HepG2 (cell line): ENCODE data around the gene RSRC2. TPM values are rescaled to one million over a fixed set of nuclear protein-coding genes. Genes with fewer than 3 reads are reported as not detected.

Source experiments
- FOSL1 ChIP-seq: sonication (generic); formaldehyde crosslinking; IDR thresholded peaks from 2 replicates; pipeline ENCODE4 v1.9.0; 2021; ENCODE audit warnings: missing genetic modification reagents, borderline replicate concordance
- GMEB2 ChIP-seq: IDR thresholded peaks from 2 replicates; pipeline ENCODE4 v1.6.1; 2016; ENCODE audit warnings: missing biosample characterization, missing genetic modification reagents, low read depth
- GPN1 ChIP-seq: sonication (generic); formaldehyde crosslinking; IDR thresholded peaks from 2 replicates; pipeline ENCODE4 v1.5.1; 2020; ENCODE audit warnings: missing genetic modification reagents, borderline replicate concordance
- HMGXB3 ChIP-seq: sonication (generic); formaldehyde crosslinking; IDR thresholded peaks from 2 replicates; pipeline ENCODE4 v1.4.0; 2020; ENCODE audit warnings: missing genetic modification reagents, borderline replicate concordance
- PCBP1 ChIP-seq: fragments of 200-400 bp; formaldehyde crosslinking; IDR thresholded peaks from 2 replicates; pipeline ENCODE4 v1.6.1; 2017; ENCODE audit warnings: mild to moderate bottlenecking, low read depth, low read length, borderline replicate concordance
- RFX5 ChIP-seq: IDR thresholded peaks from 2 replicates; pipeline ENCODE4 v1.6.1; 2011; ENCODE audit warnings: low read depth, low read length, improper control_type of control experiment
- TMF1 ChIP-seq: sonication (generic); formaldehyde crosslinking; IDR thresholded peaks from 2 replicates; pipeline ENCODE4 v1.8.1; 2022; ENCODE audit warnings: low read depth, missing genetic modification reagents
- ZFP90 ChIP-seq: sonication (generic); formaldehyde crosslinking; IDR thresholded peaks from 2 replicates; pipeline ENCODE4 v1.8.0; 2022; ENCODE audit warnings: missing genetic modification reagents, mild to moderate bottlenecking, inconsistent platforms, borderline replicate concordance
- polyA plus RNA-seq, 8 experiments: library from polyadenylated mRNA; depleted of rRNA in 3 of 8; stranded (reverse) in 7 of 8; unstranded in 1 of 8; fragments of >200 nt; fragmentation: Illumina TruSeq in 4 of 8; extraction: Trizol in 4 of 8; gene quantifications; 2 replicates each; pipeline versions ENCODE4 v1.2.1 to v1.2.3, GENCODE V29; 2011 to 2016; ENCODE audit warnings: low read depth in 4 of 8, missing spikeins in 1 of 8, mixed read lengths in 1 of 8; ENCODE audit not compliant: insufficient read depth in 1 of 8
- total RNA-seq, 5 experiments: library from RNA; depleted of rRNA; stranded (reverse); fragments of >200 nt; fragmentation: Illumina TruSeq; extraction: Trizol; gene quantifications; 2 replicates each; pipeline ENCODE4 v1.2.3, GENCODE V29; 2016; ENCODE audit warnings: low read depth in 1 of 5

RSRC2 gene
- total and polyA plus RNA-seq, 2 of the 13 experiments (the other 11 are each of a cell fraction or from before 2014, with no cell fraction given): 31.4 to 77.8 TPM

GRCh38 chr12:122489038-122489437 lies 37.7 kb downstream of the RSRC2 start (continued):
- TF ChIP-seq HMGXB3 (peak; percentile 87), TMF1 (CRISPR knock-in tag) (no peak), GPN1 (CRISPR knock-in tag) (no peak), PCBP1 (no peak), FOSL1 (CRISPR knock-in tag) (no peak), GMEB2 (no peak), ZFP90 (CRISPR knock-in tag) (no peak), RFX5 (no peak)
